ENCODE data around the gene TAF6L. TPM values are rescaled to one million over a fixed set of nuclear protein-coding genes. Genes with fewer than 3 reads are reported as not detected.

The TAF6L gene
- polyA plus RNA-seq, 3 donors: 5.1 to 35.5 (median 5.3) TPM

- Histone ChIP-seq H2AFZ (ENCODE audit: insufficient read depth, low read depth, low read length, poor library complexity, severe bottlenecking) (no peak overlapping the region), H3K36me3 (replicated peaks in 1 of 2; ENCODE audit: control insufficient read depth in 1 of 2, insufficient read depth in 2 of 2, low read length in 2 of 2) (peaks cover 9 to 28% of the 10 kb centered on the region in 2 donors), H4K20me1 (ENCODE audit: insufficient read depth, low read length) (no peaks in the 10 kb centered on the region), H3K4me3 (replicated peaks in 1 of 3; ENCODE audit: low read depth in 2 of 3, low read length in 3 of 3) (no peak overlapping the region), H3K27ac (ENCODE audit: low read depth in 1 of 2, low read length in 2 of 2) (peak overlapping the region in 1 of 2 donors; percentile 92), H3K27me3 (ENCODE audit: control insufficient read depth in 2 of 2, insufficient read depth in 2 of 2, low read length in 2 of 2) (no peaks in the 10 kb centered on the region), H3K79me2 (ENCODE audit: insufficient read depth, low read length) (peaks cover 36% of the 10 kb centered on the region), H3K4me1 (ENCODE audit: control insufficient read depth in 1 of 2, insufficient read depth in 2 of 2, low read length in 2 of 2) (peaks cover 12 to 19% of the 10 kb centered on the region in 2 donors), H3K9ac (ENCODE audit: insufficient read depth, low read length, poor library complexity, severe bottlenecking) (no peak overlapping the region), H3K9me3 (replicated peaks in 1 of 2; ENCODE audit: control insufficient read depth in 1 of 2, insufficient read depth in 1 of 2, low read length in 2 of 2) (no peaks in the 10 kb centered on the region), H3K4me2 (replicated peaks; ENCODE audit: extremely low read depth, low read length, poor library complexity, severe bottlenecking) (no peak overlapping the region)
- TF ChIP-seq CTCF (IDR thresholded peaks at IDR 0.05): no peak
- 99% methylated on average over 8 of the region's 14 CpGs for WGBS (ENCODE audit: insufficient coverage)
- H3K27ac Mint-ChIP-seq: peak overlapping the region in 2 of 7 donors; percentile 13 to 81
- no peaks in the 10 kb centered on the region for H3K9me3 Mint-ChIP-seq
- H3K4me3 Mint-ChIP-seq: no peak overlapping the region
- peaks cover 14 to 41% of the 10 kb centered on the region in 2 donors for H3K36me3 Mint-ChIP-seq
- peaks cover 0 to 2% (median 0%) of the 10 kb centered on the region in 3 donors for H3K27me3 Mint-ChIP-seq (ENCODE audit: low read depth in 3 of 3)
- H3K4me1 Mint-ChIP-seq: peaks cover 23% of the 10 kb centered on the region
- no peak for DNase-seq
- intact Hi-C loops (cut with micrococcal nuclease): no loop called here
These were observed 18.9 kb upstream of the TAF6L start for GRCh38 chr11:62752177-62752785.

- Mint-ChIP-seq H3K4me1 (peaks cover 23% of the 10 kb centered on the region), H3K9me3 (no peaks in the 10 kb centered on the region), H3K27ac (peak overlapping the region; percentile 71 to 100 (median 98)), H3K36me3 (peaks cover 14 to 39% of the 10 kb centered on the region in 2 donors), H3K4me3 (peak overlapping the region; percentile 96 to 98), H3K27me3 (ENCODE audit: low read depth in 3 of 3) (peaks cover 1 to 2% (median 1%) of the 10 kb centered on the region in 3 donors)
- 72% methylated on average over 12 of the region's 15 CpGs for WGBS (ENCODE audit: insufficient coverage)
- Histone ChIP-seq H3K9me3 (replicated peaks in 1 of 2; ENCODE audit: control insufficient read depth in 1 of 2, insufficient read depth in 1 of 2, low read length in 2 of 2) (no peaks in the 10 kb centered on the region), H3K4me3 (replicated peaks in 1 of 3; ENCODE audit: low read depth in 2 of 3, low read length in 3 of 3) (peak overlapping the region; percentile 66 to 95 (median 79)), H3K4me2 (replicated peaks; ENCODE audit: extremely low read depth, low read length, poor library complexity, severe bottlenecking) (peak overlapping the region; percentile 81), H3K79me2 (ENCODE audit: insufficient read depth, low read length) (peaks cover 36% of the 10 kb centered on the region), H3K27ac (ENCODE audit: low read depth in 1 of 2, low read length in 2 of 2) (peak overlapping the region; percentile 76 to 92), H4K20me1 (ENCODE audit: insufficient read depth, low read length) (no peaks in the 10 kb centered on the region), H3K36me3 (replicated peaks in 1 of 2; ENCODE audit: control insufficient read depth in 1 of 2, insufficient read depth in 2 of 2, low read length in 2 of 2) (peaks cover 9 to 28% of the 10 kb centered on the region in 2 donors), H2AFZ (ENCODE audit: insufficient read depth, low read depth, low read length, poor library complexity, severe bottlenecking) (peak overlapping the region; percentile 90), H3K4me1 (ENCODE audit: control insufficient read depth in 1 of 2, insufficient read depth in 2 of 2, low read length in 2 of 2) (peaks cover 12 to 19% of the 10 kb centered on the region in 2 donors), H3K27me3 (ENCODE audit: control insufficient read depth in 2 of 2, insufficient read depth in 2 of 2, low read length in 2 of 2) (no peaks in the 10 kb centered on the region), H3K9ac (ENCODE audit: insufficient read depth, low read length, poor library complexity, severe bottlenecking) (peak overlapping the region; percentile 77)
- intact Hi-C loops (cut with micrococcal nuclease): no loop called here
- DNase-seq: no peak
- TF ChIP-seq CTCF (IDR thresholded peaks at IDR 0.05): no peak
These were observed 18.0 kb upstream of the TAF6L start for GRCh38 chr11:62752994-62753735.

Measured in CD14-positive monocyte (primary cell).